Measurements from ENCODE around the gene IL10RB. TPM values are rescaled to one million over a fixed set of nuclear protein-coding genes. Genes with fewer than 3 reads are reported as not detected.

The IL10RB gene
- polyA plus RNA-seq, 3 donors, result 25.7 to 29.3 (median 25.8) TPM

Other genes with a start within 250 kb of the IL10RB start
- under 1 TPM in 1 of 3 donors, not detected in 2; 0.13 TPM for gene OLIG2, start 240.4 kb upstream of the IL10RB start, polyA plus RNA-seq (ENCODE audit: insufficient read length in 3 of 3)
- under 1 TPM; 0.11 to 0.90 (median 0.41) TPM for gene OLIG1, start 196.2 kb upstream of the IL10RB start, polyA plus RNA-seq (ENCODE audit: insufficient read length in 3 of 3)
- 10 to 100 TPM; 14.0 to 21.6 (median 15.7) TPM for gene IFNAR2, start 36.4 kb upstream of the IL10RB start, polyA plus RNA-seq (ENCODE audit: insufficient read length in 3 of 3)
- gene IFNAR1, start 58.6 kb downstream of the IL10RB start, polyA plus RNA-seq (ENCODE audit: insufficient read length in 3 of 3), result 10 to 100 TPM; 35.2 to 40.6 (median 36.2) TPM
- 10 to 100 TPM; 75.0 to 88.7 (median 77.1) TPM for gene IFNGR2, start 137.0 kb downstream of the IL10RB start, polyA plus RNA-seq (ENCODE audit: insufficient read length in 3 of 3)
- 10 to 100 TPM; 49.6 to 77.0 (median 52.5) TPM for gene TMEM50B, start 213.6 kb downstream of the IL10RB start, polyA plus RNA-seq (ENCODE audit: insufficient read length in 3 of 3)
- gene DNAJC28, start 225.3 kb downstream of the IL10RB start, polyA plus RNA-seq (ENCODE audit: insufficient read length in 3 of 3), result 1 to 10 TPM; 4.9 to 6.3 (median 5.1) TPM